Stimulated activated naive CD8-positive, alpha-beta T cell treated with anti-CD3 and anti-CD28 coated beads, Interleukin-15, amount 100 ng/mL, for 72 hours (primary cell): ENCODE data around the gene GLIPR2.
"Not testable (repeated sequence)": the region's sequence is repeated elsewhere in the genome, so short reads cannot be mapped to it uniquely, and the experiment has no call there.

Experiments used
- ATAC-seq: fragments of 150-1000 bp; cut with Tn5 transposase; 2 replicates; pipeline ENCODE4 v1.10.0; 2021; ENCODE audit warnings: mild to moderate bottlenecking, moderate library complexity
- DNase-seq, 2 donors: peaks; one replicate each; pipeline ENCODE4 v3.0.0; 2021 to 2022
- H3K27ac Mint-ChIP-seq, 2 donors: one replicate each; pipeline ENCODE4 v1.8.0; 2022; ENCODE audit warnings: mild to moderate bottlenecking in 2 of 2, mixed read lengths in 2 of 2, moderate library complexity in 2 of 2
- H3K27me3 Mint-ChIP-seq: one replicate; pipeline ENCODE4 v1.8.0; 2022; ENCODE audit warnings: mixed read lengths
- H3K4me1 Mint-ChIP-seq: one replicate; pipeline ENCODE4 v1.8.0; 2022; ENCODE audit warnings: mild to moderate bottlenecking, mixed read lengths
- H3K4me3 Mint-ChIP-seq, 2 donors: one replicate each; pipeline ENCODE4 v1.8.0; 2022; ENCODE audit warnings: mild to moderate bottlenecking in 2 of 2, mixed read lengths in 2 of 2, moderate library complexity in 1 of 2
- H3K9me3 Mint-ChIP-seq, 2 donors: one replicate each; pipeline ENCODE4 v1.8.0; 2022; ENCODE audit warnings: mixed read lengths in 2 of 2

GLIPR2 gene, protein sequence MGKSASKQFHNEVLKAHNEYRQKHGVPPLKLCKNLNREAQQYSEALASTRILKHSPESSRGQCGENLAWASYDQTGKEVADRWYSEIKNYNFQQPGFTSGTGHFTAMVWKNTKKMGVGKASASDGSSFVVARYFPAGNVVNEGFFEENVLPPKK

DNA sequence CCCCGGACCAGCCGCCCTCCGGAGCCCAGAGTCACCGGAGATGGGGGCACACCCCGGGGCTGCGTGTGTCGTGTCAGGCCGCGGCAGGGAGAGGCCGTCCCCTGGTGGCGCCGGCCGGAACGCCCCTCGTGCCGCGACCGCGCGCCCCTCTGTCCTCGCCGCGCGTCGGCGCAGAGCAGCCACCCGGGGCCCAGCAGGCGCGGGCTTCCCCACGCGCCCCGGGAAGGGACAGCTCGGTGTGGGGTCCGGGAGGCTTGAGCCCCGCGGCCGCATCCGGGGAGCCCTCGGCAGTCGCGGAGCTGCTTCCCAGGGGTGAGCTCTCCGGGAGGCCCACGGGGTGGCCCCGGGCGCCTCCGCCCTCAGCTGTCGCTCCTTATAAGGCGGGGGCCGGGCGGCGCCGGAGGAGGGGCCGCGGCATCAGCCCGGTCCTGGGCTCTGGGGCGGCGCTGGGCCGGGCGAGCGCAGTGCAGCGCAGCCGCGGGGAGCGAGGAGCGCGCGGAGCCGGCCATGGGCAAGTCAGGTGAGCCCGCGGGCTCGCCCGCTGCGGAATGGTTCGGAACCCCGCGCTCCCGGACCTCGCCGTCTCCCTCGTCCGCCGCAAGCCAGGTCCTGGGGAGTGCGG, at the start of gene GLIPR2:
Gene GLIPR2, plus strand, starts transcription at position 462 of the 622 bp plus-strand sequence. Its CDS starts 46 bp downstream, at position 508.
- DNase-seq (peak; percentile 77 to 82), ATAC-seq (peak; percentile 96)
- Mint-ChIP-seq H3K4me3 (peak within 1 kb of the TSS; percentile 81 to 86), H3K9me3 (no peaks in the 10 kb centered on the region), H3K4me1 (peaks cover 50% of the 10 kb centered on the region), H3K27ac (peak within 1 kb of the TSS in 1 of 2 donors; percentile 2), H3K27me3 (peaks cover 27% of the 10 kb centered on the region)

DNA sequence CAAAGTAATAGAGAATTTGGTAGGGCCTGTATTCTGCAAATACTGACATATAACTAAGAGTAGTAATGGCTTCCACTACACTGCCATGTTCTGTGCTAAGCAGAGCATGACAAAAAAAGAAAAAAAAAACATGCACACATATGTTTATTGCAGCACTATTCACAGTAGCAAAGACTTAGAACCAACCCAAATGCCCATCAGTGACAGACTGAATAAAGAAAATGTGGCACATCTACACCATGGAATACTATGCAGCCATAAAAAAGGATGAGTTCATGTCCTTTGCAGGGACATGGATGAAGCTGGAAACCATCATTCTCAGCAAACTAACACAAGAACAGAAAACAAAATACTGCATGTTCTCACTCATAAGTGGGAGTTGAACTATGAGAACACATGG, 49.5 kb upstream of the GLIPR2 start:
- not testable (repeated sequence) for H3K27ac Mint-ChIP-seq, H3K4me3 Mint-ChIP-seq, H3K9me3 Mint-ChIP-seq, H3K27me3 Mint-ChIP-seq, ATAC-seq, H3K4me1 Mint-ChIP-seq, DNase-seq

DNA sequence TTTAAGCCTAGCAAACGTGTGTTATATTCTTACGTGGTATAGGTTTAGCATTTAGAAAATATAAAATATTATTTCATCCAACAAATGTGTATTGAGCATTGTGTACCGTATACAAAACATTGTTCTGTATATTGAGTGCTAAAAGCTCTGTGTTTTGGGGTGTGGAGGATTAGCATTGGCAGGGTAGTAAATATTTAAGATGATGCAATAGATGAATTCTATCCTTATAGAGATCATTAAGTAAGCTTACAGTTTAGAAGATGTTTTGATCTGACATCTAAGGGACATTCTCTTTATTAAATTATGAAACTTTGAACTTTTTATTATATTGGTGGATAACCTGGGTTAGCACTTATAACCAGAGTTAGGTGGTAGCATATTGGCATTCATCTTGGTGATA, 48.5 kb upstream of the GLIPR2 start:
- no peak overlapping the region for H3K27ac Mint-ChIP-seq
- ATAC-seq (no peak), DNase-seq (no peak)
- H3K4me3 Mint-ChIP-seq: no peak overlapping the region
- no peaks in the 10 kb centered on the region for H3K27me3 Mint-ChIP-seq
- peaks cover 7% of the 10 kb centered on the region in 2 donors for H3K9me3 Mint-ChIP-seq
- peaks cover 16% of the 10 kb centered on the region for H3K4me1 Mint-ChIP-seq

DNA sequence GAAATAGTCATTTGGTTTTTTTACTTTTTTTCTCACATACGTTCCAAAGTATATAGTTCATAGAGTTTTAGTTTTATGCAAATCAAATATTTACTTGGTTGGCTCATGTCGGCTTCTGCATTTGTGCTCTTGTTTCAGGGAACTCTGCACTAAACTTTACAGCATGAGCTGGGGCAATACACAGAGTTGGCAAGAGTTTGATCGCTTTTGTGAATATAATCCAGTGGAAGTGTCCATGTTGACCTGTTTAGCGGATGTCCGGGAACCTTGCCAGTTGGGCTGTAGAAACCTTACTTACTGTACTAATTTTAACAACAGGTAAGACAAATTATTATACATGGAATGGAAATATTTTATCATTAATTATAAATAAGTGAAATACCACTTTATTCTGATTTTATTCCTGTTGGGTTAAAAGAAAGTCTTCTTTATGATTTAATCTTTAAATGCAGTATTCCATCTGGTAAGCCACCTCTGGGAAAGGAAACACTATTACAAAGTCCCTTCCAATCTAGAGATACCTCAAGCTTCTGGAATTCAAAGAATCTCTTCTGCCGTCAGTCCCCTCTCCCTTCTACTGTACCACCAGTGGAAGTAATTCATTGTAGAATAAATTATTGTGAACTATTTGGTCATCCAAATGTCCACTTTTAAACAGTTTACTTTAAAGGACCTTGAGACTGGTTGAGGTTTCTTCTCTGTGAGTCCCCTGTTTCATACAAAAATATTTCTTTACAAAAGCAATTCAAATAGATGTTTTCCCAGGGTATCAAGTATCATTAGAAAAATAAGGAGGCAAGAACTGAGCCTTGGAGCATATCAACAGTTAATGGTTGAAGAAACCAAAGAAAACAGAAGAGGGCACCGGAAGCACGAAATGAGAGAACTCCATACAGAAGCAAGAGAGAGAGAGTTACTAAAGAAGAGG, 45.2 kb upstream of the GLIPR2 start:
- ATAC-seq (no peak), DNase-seq (no peak)
- Mint-ChIP-seq H3K4me1 (peaks cover 22% of the 10 kb centered on the region), H3K4me3 (no peak overlapping the region), H3K9me3 (peaks cover 7% of the 10 kb centered on the region in 2 donors), H3K27me3 (no peaks in the 10 kb centered on the region), H3K27ac (no peak overlapping the region)

DNA sequence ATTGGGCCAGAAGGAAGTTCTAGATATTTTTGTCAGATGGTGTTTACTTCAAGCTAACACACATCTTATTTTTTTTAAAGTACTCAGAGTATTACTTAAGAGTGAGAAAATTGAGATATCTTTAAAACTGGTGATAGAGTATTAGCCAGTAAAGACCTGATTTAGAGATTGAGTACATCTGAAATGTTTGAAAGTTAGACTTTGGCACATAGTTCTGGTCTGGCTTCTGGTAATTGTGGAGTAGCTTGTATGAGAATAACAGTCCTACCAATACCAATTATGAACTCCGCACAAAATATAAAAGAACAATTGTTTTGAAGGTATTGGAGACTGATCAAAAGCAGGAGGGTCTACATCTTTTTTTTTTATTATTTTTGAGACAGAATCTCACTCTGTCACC, 44.5 kb upstream of the GLIPR2 start:
- DNase-seq (no peak), ATAC-seq (no peak)
- Mint-ChIP-seq H3K9me3 (peaks cover 7% of the 10 kb centered on the region in 2 donors), H3K27me3 (no peaks in the 10 kb centered on the region), H3K4me3 (no peak overlapping the region), H3K27ac (no peak overlapping the region), H3K4me1 (peaks cover 22% of the 10 kb centered on the region)

DNA sequence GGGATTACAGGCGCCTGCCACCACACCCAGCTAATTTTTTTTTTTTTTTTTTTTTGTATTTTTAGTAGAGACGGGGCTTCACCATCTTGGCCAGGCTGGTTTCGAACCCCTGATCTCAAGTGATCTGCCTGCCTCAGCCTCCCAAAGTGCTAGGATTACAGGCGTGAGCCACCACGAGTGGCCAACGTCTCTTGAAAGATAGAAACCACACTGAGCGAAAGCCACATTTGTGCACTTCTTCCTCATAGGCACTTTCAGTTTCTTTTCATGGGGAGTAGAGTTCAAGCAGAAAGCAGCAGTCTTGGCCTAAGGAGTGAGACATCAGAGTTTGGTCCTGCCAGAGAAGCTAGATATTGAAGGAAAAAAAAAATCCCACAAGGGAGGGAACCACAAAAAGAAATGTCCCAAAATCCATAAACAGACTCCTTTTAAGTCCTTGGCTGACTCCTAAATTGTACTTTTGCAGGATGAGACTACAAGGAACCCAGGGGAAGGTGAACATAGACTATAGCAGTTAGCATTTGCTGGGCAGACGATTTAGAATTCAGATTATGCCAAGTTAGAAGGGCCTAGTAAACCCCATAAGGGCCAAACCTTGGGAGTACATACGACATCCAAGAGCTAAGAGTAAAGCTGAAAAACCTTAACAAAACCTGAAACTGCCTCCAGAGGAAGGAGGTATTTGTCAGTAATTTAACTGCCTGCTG, 43.9 kb upstream of the GLIPR2 start:
- peaks cover 22% of the 10 kb centered on the region for H3K4me1 Mint-ChIP-seq
- DNase-seq: peak; percentile 26 to 58
- ATAC-seq: peak; percentile 98
- H3K27me3 Mint-ChIP-seq: no peaks in the 10 kb centered on the region
- H3K4me3 Mint-ChIP-seq: peak overlapping the region in 1 of 2 donors; percentile 36
- H3K27ac Mint-ChIP-seq: peak overlapping the region in 1 of 2 donors; percentile 82
- peaks cover 7% of the 10 kb centered on the region in 2 donors for H3K9me3 Mint-ChIP-seq

DNA sequence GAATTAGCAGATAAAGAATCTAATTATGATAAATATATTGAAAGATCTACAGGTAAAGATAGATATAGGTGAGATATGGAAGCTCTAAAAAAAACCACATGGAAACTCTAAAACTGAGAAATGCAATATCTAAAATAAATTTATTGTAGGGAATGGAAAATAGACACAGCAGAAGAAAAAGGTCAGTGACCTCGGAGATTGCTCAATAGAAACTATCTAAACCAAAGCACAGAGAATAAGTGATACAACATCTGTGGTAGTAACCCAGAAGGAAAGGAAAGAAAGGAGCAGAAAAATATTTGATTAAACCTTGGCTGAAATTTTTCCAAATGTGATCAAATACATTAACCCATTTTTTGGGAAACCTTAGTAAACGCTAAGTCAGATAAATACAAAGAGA, 43.1 kb upstream of the GLIPR2 start:
- Mint-ChIP-seq H3K4me1 (peaks cover 22% of the 10 kb centered on the region), H3K27me3 (no peaks in the 10 kb centered on the region), H3K27ac (no peak overlapping the region), H3K9me3 (peaks cover 7% of the 10 kb centered on the region in 2 donors), H3K4me3 (no peak overlapping the region)
- ATAC-seq: no peak
- DNase-seq: no peak

DNA sequence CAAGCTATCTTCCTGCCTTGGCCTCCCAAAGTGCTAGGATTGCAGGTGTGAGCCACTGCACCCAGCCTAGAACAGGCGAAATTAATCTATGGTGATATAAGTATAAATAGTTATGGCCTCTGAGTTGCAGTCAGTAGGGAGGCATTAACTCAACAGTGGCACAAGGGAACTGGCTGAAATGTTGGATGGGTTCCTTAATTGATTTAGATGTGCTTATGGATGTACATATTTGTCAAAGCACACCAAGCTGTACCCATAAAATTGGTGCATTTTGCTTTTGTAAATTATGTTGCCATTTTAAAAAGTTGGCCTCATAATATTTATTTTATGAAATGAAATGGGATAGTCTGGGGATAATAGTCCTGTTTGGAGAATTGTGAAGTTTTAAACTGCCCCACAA, 36.8 kb upstream of the GLIPR2 start:
- DNase-seq (no peak), ATAC-seq (no peak)
- H3K27me3 Mint-ChIP-seq: no peaks in the 10 kb centered on the region
- no peaks in the 10 kb centered on the region for H3K9me3 Mint-ChIP-seq
- H3K27ac Mint-ChIP-seq: no peak overlapping the region
- peaks cover 9% of the 10 kb centered on the region for H3K4me1 Mint-ChIP-seq
- no peak overlapping the region for H3K4me3 Mint-ChIP-seq

DNA sequence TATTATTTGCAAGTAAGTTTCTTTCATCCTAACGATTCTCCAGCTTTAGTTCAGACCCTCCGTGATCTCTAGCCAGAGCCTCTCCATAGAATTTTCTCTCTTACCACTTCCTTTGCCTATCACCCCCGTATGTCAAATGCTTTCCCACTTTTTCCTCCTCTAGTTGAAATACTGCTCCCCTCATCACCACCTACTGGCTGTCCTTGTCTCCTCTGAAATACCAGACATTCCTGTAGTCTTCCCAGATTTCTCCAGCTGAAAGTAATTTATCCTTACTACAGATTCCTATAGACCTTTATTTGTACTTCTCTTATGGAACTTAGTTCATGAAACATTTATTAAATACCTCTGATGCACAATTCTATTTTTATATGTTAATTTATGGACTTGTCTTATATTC, 36.0 kb upstream of the GLIPR2 start:
- H3K27ac Mint-ChIP-seq: no peak overlapping the region
- DNase-seq (no peak), ATAC-seq (no peak)
- H3K4me3 Mint-ChIP-seq: no peak overlapping the region
- H3K9me3 Mint-ChIP-seq: no peaks in the 10 kb centered on the region
- no peaks in the 10 kb centered on the region for H3K27me3 Mint-ChIP-seq
- H3K4me1 Mint-ChIP-seq: peaks cover 9% of the 10 kb centered on the region

DNA sequence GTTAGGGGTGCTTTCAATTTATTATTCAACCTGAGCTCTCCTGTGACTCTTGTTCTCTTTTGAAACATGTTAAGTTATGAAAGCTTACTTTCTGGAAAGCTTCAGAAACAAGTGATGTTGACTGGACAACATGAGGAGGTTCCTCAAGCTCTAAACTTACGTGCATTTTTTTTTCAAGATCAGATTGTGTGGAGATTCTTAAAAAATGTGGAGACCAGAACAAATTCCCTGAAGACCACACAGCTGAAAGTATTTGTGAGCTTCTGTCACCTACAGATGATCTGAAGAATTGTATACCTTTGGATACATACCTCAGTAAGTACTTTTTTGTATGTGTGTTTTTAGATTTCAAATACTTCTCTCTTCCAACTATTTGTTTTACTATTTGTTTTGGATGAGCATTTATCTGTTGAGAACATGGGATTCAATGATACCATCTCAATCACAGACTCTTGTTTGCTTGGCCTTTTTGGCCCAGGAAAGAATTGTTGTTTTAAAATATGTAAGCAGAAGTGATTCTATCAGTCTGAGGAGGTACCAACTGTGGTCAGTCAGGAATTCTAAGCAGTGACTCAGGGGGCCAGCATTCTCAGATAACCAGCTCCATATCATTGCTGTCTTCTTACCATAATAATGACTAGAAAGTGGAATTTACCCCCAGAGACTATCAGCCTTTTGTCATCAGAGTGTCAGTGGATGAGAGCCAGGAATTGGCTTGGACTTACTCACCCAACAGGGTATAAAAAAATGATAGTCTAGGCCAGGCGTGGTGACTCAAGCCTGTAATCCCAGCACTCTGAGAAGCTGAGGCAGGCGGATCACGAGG, 34.4 kb upstream of the GLIPR2 start:
- H3K4me3 Mint-ChIP-seq: no peak overlapping the region
- no peak overlapping the region for H3K27ac Mint-ChIP-seq
- DNase-seq (no peak), ATAC-seq (no peak)
- peaks cover 9% of the 10 kb centered on the region for H3K4me1 Mint-ChIP-seq
- H3K9me3 Mint-ChIP-seq: no peaks in the 10 kb centered on the region
- H3K27me3 Mint-ChIP-seq: no peaks in the 10 kb centered on the region

DNA sequence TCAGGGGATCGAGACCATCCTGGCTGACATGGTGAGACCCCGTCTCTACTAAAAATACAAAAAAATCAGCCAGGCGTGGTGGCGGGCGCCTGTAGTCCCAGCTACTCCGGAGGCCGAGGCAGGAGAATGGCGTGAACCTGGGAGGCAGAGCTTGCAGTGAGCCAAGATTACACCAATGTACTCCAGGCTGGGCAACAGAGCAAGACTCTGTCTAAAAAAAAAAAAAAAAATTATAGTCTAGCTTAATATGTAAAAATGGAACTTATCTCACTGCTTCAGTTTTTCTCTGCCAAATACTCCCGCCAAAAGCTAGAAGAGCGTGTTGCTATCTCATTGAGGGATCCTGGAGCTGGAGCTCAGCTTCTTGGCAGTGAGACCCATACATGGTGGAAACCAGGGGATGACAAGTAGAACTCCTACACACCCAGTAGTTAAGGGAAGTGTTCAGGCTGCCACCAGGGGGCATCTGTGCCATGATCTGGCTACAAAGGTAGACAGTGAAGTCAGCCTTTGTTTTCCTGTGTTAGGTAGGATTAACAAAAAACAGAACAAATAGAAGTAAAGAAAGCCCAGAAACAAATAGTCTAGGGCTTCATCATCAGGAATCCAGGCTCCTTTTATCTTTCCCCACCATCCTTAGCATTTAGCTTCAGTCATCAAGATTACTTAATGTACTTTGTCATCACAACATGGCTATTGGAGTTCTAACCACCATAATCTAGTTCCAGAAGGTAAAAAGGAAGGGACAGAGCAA, 33.6 kb upstream of the GLIPR2 start:
- peak; percentile 100 for ATAC-seq
- no peak overlapping the region for H3K27ac Mint-ChIP-seq
- peak; percentile 73 to 82 for DNase-seq
- H3K27me3 Mint-ChIP-seq: no peaks in the 10 kb centered on the region
- no peaks in the 10 kb centered on the region for H3K9me3 Mint-ChIP-seq
- H3K4me3 Mint-ChIP-seq: no peak overlapping the region
- peaks cover 9% of the 10 kb centered on the region for H3K4me1 Mint-ChIP-seq

DNA sequence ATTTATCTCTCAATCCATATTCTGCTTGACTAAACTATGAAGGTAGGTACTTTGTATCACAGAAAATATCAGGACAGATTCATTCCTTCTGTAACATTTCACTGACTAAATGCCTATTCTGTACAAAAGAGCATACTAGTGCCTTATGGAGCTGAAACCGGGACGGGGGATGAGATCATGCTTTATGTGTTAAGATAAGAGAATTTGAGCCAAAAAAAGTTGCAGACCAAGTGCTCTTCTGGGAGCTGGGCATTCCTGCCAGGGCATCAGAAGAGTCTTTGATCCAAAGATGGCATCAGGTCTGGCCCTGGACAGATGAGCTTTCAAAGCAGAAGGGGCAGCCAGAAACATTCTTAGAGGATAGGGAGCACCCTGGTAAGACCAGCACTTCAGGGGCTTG, 27.5 kb upstream of the GLIPR2 start:
- Mint-ChIP-seq H3K9me3 (no peaks in the 10 kb centered on the region), H3K27ac (peak overlapping the region in 1 of 2 donors; percentile 21), H3K27me3 (no peaks in the 10 kb centered on the region), H3K4me3 (no peak overlapping the region), H3K4me1 (peaks cover 8% of the 10 kb centered on the region)
- DNase-seq (no peak), ATAC-seq (no peak)

DNA sequence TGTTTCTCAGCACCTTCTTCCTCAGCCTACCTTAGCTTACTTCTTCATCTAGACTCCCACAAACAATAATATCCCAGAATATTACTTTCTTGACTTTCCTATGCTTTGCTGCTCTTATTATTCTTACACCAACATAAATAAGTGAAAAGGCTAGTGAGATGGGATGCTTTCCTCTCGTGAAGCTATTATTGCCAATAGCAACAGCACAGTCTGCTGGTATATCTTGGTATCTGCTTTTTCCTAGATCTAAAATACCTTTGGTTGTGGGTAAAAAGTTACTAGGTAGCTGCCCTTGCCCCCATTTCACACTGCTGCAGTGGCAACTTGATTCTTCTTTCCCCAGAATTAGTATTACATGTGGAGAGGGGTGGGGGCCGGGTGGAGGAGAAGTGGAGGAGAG, 26.1 kb upstream of the GLIPR2 start:
- H3K27ac Mint-ChIP-seq: no peak overlapping the region
- no peak for DNase-seq
- H3K27me3 Mint-ChIP-seq: no peaks in the 10 kb centered on the region
- no peak for ATAC-seq
- no peak overlapping the region for H3K4me3 Mint-ChIP-seq
- H3K9me3 Mint-ChIP-seq: no peaks in the 10 kb centered on the region
- peaks cover 8% of the 10 kb centered on the region for H3K4me1 Mint-ChIP-seq

DNA sequence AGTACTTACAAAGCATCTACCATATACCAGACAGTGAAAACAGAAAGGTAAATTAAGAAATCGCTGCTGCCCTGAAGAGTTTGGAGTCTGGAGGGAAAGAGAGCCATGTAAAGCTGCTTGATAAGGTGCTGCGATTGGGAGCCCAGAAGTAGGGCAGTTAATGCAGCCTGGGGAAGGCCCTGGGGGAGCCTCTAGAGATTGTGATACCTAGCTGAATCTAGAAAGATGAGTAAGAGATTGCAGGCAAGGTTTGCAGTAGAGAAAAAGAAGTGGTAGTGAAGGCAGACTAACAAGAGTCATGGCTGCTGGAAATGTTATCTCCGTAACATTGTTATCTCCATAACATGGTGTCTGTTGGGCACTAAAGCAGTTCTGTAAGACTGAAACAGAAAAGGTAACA, 24.0 kb upstream of the GLIPR2 start:
- DNase-seq: no peak
- no peak overlapping the region for H3K27ac Mint-ChIP-seq
- no peaks in the 10 kb centered on the region for H3K9me3 Mint-ChIP-seq
- no peak for ATAC-seq
- H3K27me3 Mint-ChIP-seq: no peaks in the 10 kb centered on the region
- H3K4me1 Mint-ChIP-seq: peaks cover 8% of the 10 kb centered on the region
- H3K4me3 Mint-ChIP-seq: no peak overlapping the region
